ENCODE results near the gene AP1S2. TPM values are rescaled to one million over a fixed set of nuclear protein-coding genes. Genes with fewer than 3 reads are reported as not detected.

The AP1S2 gene
- total and polyA plus RNA-seq, 2 donors from 2014 or later, result 13.7 to 28.7 TPM

GRCh38 chrX:15789979-15790768 is 64.4 kb downstream of the AP1S2 start, which contains the start of gene ZRSR2:
Gene ZRSR2 (plus strand): TSS chrX:15790484. CDS start chrX:15790496, 12 bp downstream.
- TF ChIP-seq CTCF (IDR thresholded peaks at IDR 0.05; ENCODE audit: borderline replicate concordance, extremely low read depth, insufficient read depth), result no peak
- FAIRE-seq (no peak), DNase-seq (peak; percentile 84 to 95 (median 91))
- no peaks in the 10 kb centered on the region for H3K27me3 ChIP-seq (ENCODE audit: control insufficient read depth, insufficient read depth, low read length)
- no peaks in the 10 kb centered on the region for H3K9me3 ChIP-seq (ENCODE audit: control insufficient read depth in 2 of 3, insufficient read depth in 1 of 3, low read length in 3 of 3)
- H3K4me1 ChIP-seq (ENCODE audit: control insufficient read depth in 2 of 3, insufficient read depth in 2 of 3, low read depth in 1 of 3, low read length in 3 of 3), result peaks cover 0 to 2% (median 2%) of the 10 kb centered on the region in 3 donors
- peak within 1 kb of the TSS; percentile 79 to 94 (median 89) for H3K4me3 ChIP-seq (ENCODE audit: low read length in 3 of 3)
- peak within 1 kb of the TSS; percentile 65 to 71 for H3K27ac ChIP-seq (ENCODE audit: low read depth in 2 of 2, low read length in 2 of 2)
- intact Hi-C loops (cut with DNase I), result no loop called here
- H3K36me3 ChIP-seq (ENCODE audit: control insufficient read depth in 2 of 3, insufficient read depth in 3 of 3, low read length in 3 of 3), result no peaks in the 10 kb centered on the region
- peak within 1 kb of the TSS; percentile 63 to 87 (median 81) for H3K9ac ChIP-seq (ENCODE audit: low read length in 3 of 3)

GRCh38 chrX:15786915-15787314 is 67.7 kb downstream of the AP1S2 start:
- no peak for FAIRE-seq
- no peak for TF ChIP-seq CTCF (IDR thresholded peaks at IDR 0.05; ENCODE audit: borderline replicate concordance, extremely low read depth, insufficient read depth)
- H3K27me3 ChIP-seq (ENCODE audit: control insufficient read depth, insufficient read depth, low read length), result no peaks in the 10 kb centered on the region
- peaks cover 0 to 2% (median 0%) of the 10 kb centered on the region in 3 donors for H3K4me1 ChIP-seq (ENCODE audit: control insufficient read depth in 2 of 3, insufficient read depth in 2 of 3, low read depth in 1 of 3, low read length in 3 of 3)
- no peaks in the 10 kb centered on the region for H3K36me3 ChIP-seq (ENCODE audit: control insufficient read depth in 2 of 3, insufficient read depth in 3 of 3, low read length in 3 of 3)
- no peak overlapping the region for H3K27ac ChIP-seq (ENCODE audit: low read depth in 2 of 2, low read length in 2 of 2)
- intact Hi-C loops (cut with DNase I), result no loop called here
- H3K4me3 ChIP-seq (ENCODE audit: low read length in 3 of 3), result no peak overlapping the region
- H3K9me3 ChIP-seq (ENCODE audit: control insufficient read depth in 2 of 3, insufficient read depth in 1 of 3, low read length in 3 of 3), result no peaks in the 10 kb centered on the region
- no peak overlapping the region for H3K9ac ChIP-seq (ENCODE audit: low read length in 3 of 3)
- no peak for DNase-seq

- no peak for TF ChIP-seq CTCF (IDR thresholded peaks at IDR 0.05; ENCODE audit: borderline replicate concordance, extremely low read depth, insufficient read depth)
- FAIRE-seq, result no peak
- no peaks in the 10 kb centered on the region for H3K27me3 ChIP-seq (ENCODE audit: control insufficient read depth, insufficient read depth, low read length)
- H3K36me3 ChIP-seq (ENCODE audit: control insufficient read depth in 2 of 3, insufficient read depth in 3 of 3, low read length in 3 of 3), result no peaks in the 10 kb centered on the region
- no peak for DNase-seq
- no peak overlapping the region for H3K27ac ChIP-seq (ENCODE audit: low read depth in 2 of 2, low read length in 2 of 2)
- intact Hi-C loops (cut with DNase I), result no loop called here
- no peak overlapping the region for H3K4me3 ChIP-seq (ENCODE audit: low read length in 3 of 3)
- no peak overlapping the region for H3K9ac ChIP-seq (ENCODE audit: low read length in 3 of 3)
- H3K9me3 ChIP-seq (ENCODE audit: control insufficient read depth in 2 of 3, insufficient read depth in 1 of 3, low read length in 3 of 3), result no peaks in the 10 kb centered on the region
- no peaks in the 10 kb centered on the region for H3K4me1 ChIP-seq (ENCODE audit: control insufficient read depth in 2 of 3, insufficient read depth in 2 of 3, low read depth in 1 of 3, low read length in 3 of 3)
Observed at GRCh38 chrX:15785176-15785750, 69.3 kb downstream of the AP1S2 start.

Measured in kidney (tissue), 14 donors.